H9 (cell line): ENCODE data around the gene CACNA1G. TPM values are rescaled to one million over a fixed set of nuclear protein-coding genes. Genes with fewer than 3 reads are reported as not detected.

Experiments
- DNase-seq: peaks from one replicate; pipeline ENCODE4 v3.0.0-alpha.2; 2017
- H2AFZ ChIP-seq: one replicate; pipeline ENCODE4 v1.6.1; 2013; ENCODE audit warnings: mild to moderate bottlenecking, low read length, control low read depth, moderate library complexity
- H2AK5ac ChIP-seq: 2 replicates; pipeline ENCODE4 v1.6.1; 2013; ENCODE audit warnings: low read length, control low read depth, mixed read lengths; ENCODE audit not compliant: insufficient read length
- H2BK120ac ChIP-seq: one replicate; pipeline ENCODE4 v1.6.1; 2013; ENCODE audit warnings: low read depth, mild to moderate bottlenecking, low read length, control low read depth, inconsistent platforms; ENCODE audit not compliant: poor library complexity, severe bottlenecking
- H2BK12ac ChIP-seq: 2 replicates; pipeline ENCODE4 v1.6.1; 2013; ENCODE audit warnings: low read length, control low read depth, mixed read lengths, low read depth; ENCODE audit not compliant: insufficient read length
- H2BK15ac ChIP-seq: 2 replicates; pipeline ENCODE4 v1.6.1; 2013; ENCODE audit warnings: low read depth, low read length, control low read depth
- H2BK20ac ChIP-seq: one replicate; pipeline ENCODE4 v1.6.1; 2013; ENCODE audit warnings: low read depth, mild to moderate bottlenecking, low read length, control low read depth, inconsistent platforms; ENCODE audit not compliant: poor library complexity, severe bottlenecking
- H2BK5ac ChIP-seq: 2 replicates; pipeline ENCODE4 v1.6.1; 2013; ENCODE audit warnings: low read length, control low read depth, mixed read lengths; ENCODE audit not compliant: insufficient read length
- H3K14ac ChIP-seq: 2 replicates; pipeline ENCODE4 v1.6.1; 2013; ENCODE audit warnings: low read length, control low read depth; ENCODE audit not compliant: insufficient read depth
- H3K18ac ChIP-seq: 2 replicates; pipeline ENCODE4 v1.6.1; 2013; ENCODE audit warnings: low read depth, mild to moderate bottlenecking, mixed read lengths, low read length, control low read depth; ENCODE audit not compliant: insufficient read length
- H3K23ac ChIP-seq: 2 replicates; pipeline ENCODE4 v1.6.1; 2013; ENCODE audit warnings: low read length, control low read depth, mixed read lengths, low read depth; ENCODE audit not compliant: insufficient read length
- H3K23me2 ChIP-seq: 2 replicates; pipeline ENCODE4 v1.6.1; 2013; ENCODE audit warnings: low read depth, mild to moderate bottlenecking, mixed read lengths, low read length, control low read depth; ENCODE audit not compliant: insufficient read length, poor library complexity, severe bottlenecking
- H3K27ac ChIP-seq: 2 replicates; pipeline ENCODE4 v1.5.1; 2013; ENCODE audit warnings: low read length, control low read depth, mixed read lengths, low read depth; ENCODE audit not compliant: insufficient read length
- H3K27me3 ChIP-seq: 2 replicates; pipeline ENCODE4 v1.6.1; 2013; ENCODE audit warnings: low read length, control low read depth, inconsistent platforms; ENCODE audit not compliant: insufficient read depth
- H3K4ac ChIP-seq: 2 replicates; pipeline ENCODE4 v1.6.1; 2013; ENCODE audit warnings: low read depth, mild to moderate bottlenecking, control low read depth, inconsistent platforms, low read length, moderate library complexity
- H3K4me1 ChIP-seq: 2 replicates; pipeline ENCODE4 v1.6.1; 2013; ENCODE audit warnings: low read length, control low read depth, inconsistent platforms; ENCODE audit not compliant: insufficient read depth
- H3K4me2 ChIP-seq: 2 replicates; pipeline ENCODE4 v1.6.1; 2013; ENCODE audit warnings: low read length, control low read depth, mixed read lengths; ENCODE audit not compliant: insufficient read length, insufficient read depth
- H3K56ac ChIP-seq: 2 replicates; pipeline ENCODE4 v1.6.1; 2013; ENCODE audit warnings: low read depth, mild to moderate bottlenecking, mixed read lengths, low read length, control low read depth; ENCODE audit not compliant: insufficient read length
- H3K79me1 ChIP-seq: 2 replicates; pipeline ENCODE4 v1.6.1; 2013; ENCODE audit warnings: low read depth, mild to moderate bottlenecking, moderate library complexity, low read length, control low read depth, inconsistent platforms; ENCODE audit not compliant: insufficient read depth, poor library complexity, severe bottlenecking
- H3K79me2 ChIP-seq: 2 replicates; pipeline ENCODE4 v1.6.1; 2013; ENCODE audit warnings: low read length, control low read depth, inconsistent platforms; ENCODE audit not compliant: insufficient read depth
- H3K9ac ChIP-seq: 2 replicates; pipeline ENCODE4 v1.6.1; 2013; ENCODE audit warnings: low read length, control low read depth, mixed read lengths; ENCODE audit not compliant: insufficient read length; ENCODE audit errors: extremely low read depth
- H3K9me3 ChIP-seq: one replicate; pipeline ENCODE4 v1.6.1; 2013; ENCODE audit warnings: low read depth, low read length, inconsistent platforms; ENCODE audit not compliant: control insufficient read depth
- H3T11ph ChIP-seq: one replicate; pipeline ENCODE4 v1.6.1; 2013; ENCODE audit warnings: mild to moderate bottlenecking, low read length, control low read depth, inconsistent platforms
- H4K20me1 ChIP-seq: one replicate; pipeline ENCODE4 v1.6.1; 2013; ENCODE audit not compliant: control insufficient read depth, insufficient read length, insufficient read depth
- H4K5ac ChIP-seq: 2 replicates; pipeline ENCODE4 v1.6.1; 2013; ENCODE audit warnings: low read depth, mild to moderate bottlenecking, mixed read lengths, low read length, control low read depth; ENCODE audit not compliant: insufficient read length
- H4K8ac ChIP-seq: replicated peaks from 2 replicates; pipeline ENCODE4 v1.6.1; 2013; ENCODE audit warnings: low read length, control low read depth, mixed read lengths, low read depth; ENCODE audit not compliant: insufficient read length
- H4K91ac ChIP-seq: 2 replicates; pipeline ENCODE4 v1.6.1; 2013; ENCODE audit warnings: low read depth, mild to moderate bottlenecking, moderate library complexity, mixed read lengths, low read length, control low read depth; ENCODE audit not compliant: insufficient read length
- H3K27ac Mint-ChIP-seq, 3 experiments: 2 replicates in 2 of 3; 3 replicates in 1 of 3; pipeline ENCODE4 v1.8.0; 2020 to 2021; ENCODE audit warnings: mixed read lengths in 3 of 3, mild to moderate bottlenecking in 1 of 3, moderate library complexity in 1 of 3
- H3K27me3 Mint-ChIP-seq: 2 replicates; pipeline ENCODE4 v1.8.0; 2021; ENCODE audit warnings: low read depth, mild to moderate bottlenecking, moderate library complexity, mixed read lengths
- H3K36me3 Mint-ChIP-seq, 3 experiments: 2 replicates in 2 of 3; 3 replicates in 1 of 3; pipeline ENCODE4 v1.8.0; 2020 to 2021; ENCODE audit warnings: low read depth in 3 of 3, mixed read lengths in 3 of 3; ENCODE audit not compliant: insufficient read depth in 1 of 3
- H3K4me1 Mint-ChIP-seq, 2 experiments: 2 replicates each; pipeline ENCODE4 v1.8.0; 2020; ENCODE audit warnings: mixed read lengths in 2 of 2
- H3K4me3 Mint-ChIP-seq, 2 experiments: 2 replicates in 1 of 2; 3 replicates in 1 of 2; pipeline ENCODE4 v1.8.0; 2020 to 2021; ENCODE audit warnings: mild to moderate bottlenecking in 2 of 2, mixed read lengths in 2 of 2, moderate library complexity in 1 of 2
- H3K9me3 Mint-ChIP-seq, 2 experiments: 2 replicates in 1 of 2; 3 replicates in 1 of 2; pipeline ENCODE4 v1.8.0; 2020; ENCODE audit warnings: mild to moderate bottlenecking in 2 of 2, mixed read lengths in 2 of 2, moderate library complexity in 1 of 2
- CTCF ChIP-seq: fragments of 200-600 bp; sonication (generic); conservative IDR thresholded peaks from 3 replicates; pipeline ENCODE4 v1.8.0; 2021; ENCODE audit warnings: antibody characterized with exemption, mild to moderate bottlenecking
- WGBS: extraction: QIAGEN DNeasy Blood & Tissue Kit; methylation state at CpG from one replicate; pipeline ENCODE4 v1.1.7; 2013; ENCODE audit warnings: missing lambda C conversion rate, low lambda C conversion rate, mixed read lengths; ENCODE audit not compliant: insufficient read length; ENCODE audit errors: extremely low coverage; 5-methylcytosine and 5-hydroxymethylcytosine counted together
- total RNA-seq: library from RNA; stranded (reverse); gene quantifications from 2 replicates; pipeline ENCODE4 v1.2.1, GENCODE V29; 2021

The CACNA1G gene
- total RNA-seq, 1 experiment from 2014 or later, result 1.5 TPM

- peak; percentile 98 for DNase-seq
Observed at GRCh38 chr17:50559674-50560184, 786 bp upstream of the CACNA1G start.

More at GRCh38 chr17:50559674-50560184, 786 bp upstream of the CACNA1G start:
- no peak overlapping the region for H2BK20ac ChIP-seq
- no peak overlapping the region for H3T11ph ChIP-seq
- no peak overlapping the region for H2BK120ac ChIP-seq
- H3K4ac ChIP-seq, result no peak overlapping the region
- no peak overlapping the region for H4K5ac ChIP-seq
- H2BK5ac ChIP-seq, result no peak overlapping the region
- peak overlapping the region; percentile 83 for H3K18ac ChIP-seq
- no peak overlapping the region for H3K14ac ChIP-seq
- H3K79me1 ChIP-seq, result no peaks in the 10 kb centered on the region
- no peak overlapping the region for H3K9ac ChIP-seq
- H3K36me3 Mint-ChIP-seq, result no peaks in the 10 kb centered on the region; a peak in 1 of 7 replicates
- H3K4me1 ChIP-seq, result no peaks in the 10 kb centered on the region; the same call in 1 of the 2 replicates
- no peaks in the 10 kb centered on the region for H3K9me3 ChIP-seq
- H2AK5ac ChIP-seq, result no peak overlapping the region
- H3K23ac ChIP-seq, result no peak overlapping the region
- TF ChIP-seq CTCF, result no peak
- H3K27me3 Mint-ChIP-seq, result peaks cover 77% of the 10 kb centered on the region
- no peak overlapping the region for H2AFZ ChIP-seq
- no peak overlapping the region for H4K91ac ChIP-seq
- no peak overlapping the region for H3K27ac ChIP-seq
- H3K9me3 Mint-ChIP-seq, result no peaks in the 10 kb centered on the region
- H4K20me1 ChIP-seq, result no peaks in the 10 kb centered on the region
- no CpG with 5 or more reads among the region's 27 CpGs for WGBS
- peaks cover 26% of the 10 kb centered on the region for H3K23me2 ChIP-seq
- peaks cover 19 to 38% of the 10 kb centered on the region in 2 experiments for H3K4me1 Mint-ChIP-seq
- H3K79me2 ChIP-seq, result no peaks in the 10 kb centered on the region
- peak overlapping the region; percentile 72 to 92 for H3K4me3 Mint-ChIP-seq
- H3K56ac ChIP-seq, result no peak overlapping the region
- no peak overlapping the region for H2BK15ac ChIP-seq
- H2BK12ac ChIP-seq, result no peak overlapping the region
- peak overlapping the region in 2 of 3 experiments; percentile 68 to 97; a peak in 3 of 7 replicates for H3K27ac Mint-ChIP-seq
- H3K27me3 ChIP-seq, result peaks cover 38% of the 10 kb centered on the region
- no peak overlapping the region for H4K8ac ChIP-seq
- peak overlapping the region; percentile 74 for H3K4me2 ChIP-seq
